Measurements from ENCODE around the gene EBF4.
A peak's percentile ranks its signal among the peaks of the same experiment; 100 is the strongest.
"Not testable (repeated sequence)": the region's sequence is repeated elsewhere in the genome, so short reads cannot be mapped to it uniquely, and the experiment has no call there.

EBF4 gene

DNA sequence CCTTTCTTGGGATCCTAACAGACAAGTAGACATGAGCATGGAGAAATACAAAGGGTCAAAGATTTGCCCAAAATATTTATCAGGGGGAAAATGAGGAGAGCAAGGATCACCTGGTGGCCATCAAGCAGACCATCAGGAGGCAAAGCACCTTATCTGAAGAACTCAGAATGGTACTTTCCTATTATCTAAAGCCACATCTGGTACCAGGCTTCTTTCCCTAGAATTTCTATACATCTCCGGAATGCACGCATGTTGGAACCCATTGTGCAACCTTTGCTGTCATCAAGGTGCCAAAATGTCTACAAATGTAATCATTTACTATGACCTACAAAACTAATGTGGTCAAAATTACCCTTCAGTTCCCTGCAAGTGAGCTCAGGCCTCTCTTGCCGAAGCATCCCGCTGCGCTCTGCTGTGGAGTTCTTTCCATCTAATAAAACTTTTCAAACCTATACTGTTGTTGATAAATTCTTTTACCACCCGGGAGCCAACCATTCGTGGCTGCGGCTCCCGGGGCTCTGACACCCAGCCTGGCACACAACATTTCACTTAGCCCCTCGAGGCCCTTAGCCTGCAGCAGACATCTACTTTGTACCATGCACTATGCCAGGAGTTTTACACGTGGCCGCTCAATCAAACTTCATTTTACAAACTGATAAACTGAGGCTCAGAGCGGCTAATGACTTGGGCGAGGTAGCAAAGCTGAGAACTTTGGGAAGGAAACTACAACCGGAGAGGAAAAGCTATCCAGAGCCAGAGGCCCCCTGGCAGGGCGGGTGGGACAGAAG, 111.7 kb downstream of the EBF4 start:
- H3K27ac ChIP-seq (ENCODE audit: low read length): no peak overlapping the region
- 0 out of 2 replicates have a peak, but pooled peaks cover 2% of the 10 kb centered on the region for H3K36me3 ChIP-seq (ENCODE audit: control insufficient read depth, insufficient read depth, low read length)
- no peak for DNase-seq (ENCODE audit: low read depth, low spot score)
- H3K4me1 ChIP-seq (ENCODE audit: control insufficient read depth, insufficient read depth, low read length): peaks cover 6% of the 10 kb centered on the region; the same call in 1 of the 2 replicates
- no peaks in the 10 kb centered on the region for H3K9me3 ChIP-seq (ENCODE audit: control insufficient read depth, insufficient read depth, low read length)
- WGBS (ENCODE audit: insufficient coverage, insufficient read length): no CpG with 5 or more reads among the region's 16 CpGs
- H3K4me3 ChIP-seq (ENCODE audit: low read length): no peak overlapping the region; the same call in 1 of the 2 replicates
- H3K27me3 ChIP-seq (ENCODE audit: control insufficient read depth, insufficient read depth, low read length): peaks cover 57% of the 10 kb centered on the region

DNA sequence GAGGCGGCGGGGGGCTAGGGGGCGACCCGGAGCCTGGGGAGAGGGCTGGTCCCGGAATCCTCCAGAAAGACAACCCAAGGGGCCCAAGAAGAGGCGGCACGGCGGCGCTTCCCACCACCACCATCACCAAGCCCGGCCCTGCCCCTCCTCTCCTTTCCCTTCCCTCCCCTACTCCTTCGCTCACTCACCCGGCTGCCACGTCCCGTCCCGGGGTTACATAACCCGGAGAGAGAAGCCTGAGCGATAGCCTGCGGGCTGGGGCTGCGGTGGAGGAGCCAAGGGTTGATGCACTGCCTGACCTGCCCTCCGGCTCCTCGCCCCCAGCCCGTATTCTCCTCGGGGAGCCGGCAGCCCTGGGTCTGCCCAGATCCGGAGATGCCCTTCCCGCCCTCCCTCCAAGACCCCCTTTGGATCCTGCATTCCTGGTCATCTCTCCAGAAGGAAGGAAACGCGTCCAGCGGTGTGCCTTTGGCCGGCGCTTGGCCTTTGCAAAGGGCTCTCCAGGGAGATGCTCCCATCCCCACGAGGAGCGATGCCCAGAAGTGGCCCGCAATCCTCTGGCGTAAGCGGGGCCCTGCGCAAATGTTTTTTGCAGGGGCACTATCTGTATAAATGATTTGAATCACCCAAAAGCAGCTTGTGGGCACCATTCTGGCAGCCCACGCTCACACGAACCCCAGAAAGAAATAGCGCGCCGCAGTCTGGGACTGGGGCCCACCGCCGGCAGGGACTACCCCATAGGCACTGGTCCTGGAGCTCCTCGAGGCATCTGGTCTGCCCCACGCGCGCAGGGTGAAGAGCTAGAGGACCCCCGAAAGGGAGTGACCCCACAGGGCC, 112.5 kb downstream of the EBF4 start:
- 0 out of 2 replicates have a peak, but pooled peaks cover under 1% of the 10 kb centered on the region for H3K36me3 ChIP-seq (ENCODE audit: control insufficient read depth, insufficient read depth, low read length)
- peaks cover 5% of the 10 kb centered on the region; the same call in 1 of the 2 replicates for H3K4me1 ChIP-seq (ENCODE audit: control insufficient read depth, insufficient read depth, low read length)
- H3K27me3 ChIP-seq (ENCODE audit: control insufficient read depth, insufficient read depth, low read length): peaks cover 57% of the 10 kb centered on the region
- DNase-seq (ENCODE audit: low read depth, low spot score): no peak
- H3K9me3 ChIP-seq (ENCODE audit: control insufficient read depth, insufficient read depth, low read length): no peaks in the 10 kb centered on the region
- H3K27ac ChIP-seq (ENCODE audit: low read length): no peak overlapping the region
- H3K4me3 ChIP-seq (ENCODE audit: low read length): peak overlapping the region; percentile 18; the same call in 1 of the 2 replicates
- WGBS (ENCODE audit: insufficient coverage, insufficient read length): no CpG with 5 or more reads among the region's 49 CpGs

DNA sequence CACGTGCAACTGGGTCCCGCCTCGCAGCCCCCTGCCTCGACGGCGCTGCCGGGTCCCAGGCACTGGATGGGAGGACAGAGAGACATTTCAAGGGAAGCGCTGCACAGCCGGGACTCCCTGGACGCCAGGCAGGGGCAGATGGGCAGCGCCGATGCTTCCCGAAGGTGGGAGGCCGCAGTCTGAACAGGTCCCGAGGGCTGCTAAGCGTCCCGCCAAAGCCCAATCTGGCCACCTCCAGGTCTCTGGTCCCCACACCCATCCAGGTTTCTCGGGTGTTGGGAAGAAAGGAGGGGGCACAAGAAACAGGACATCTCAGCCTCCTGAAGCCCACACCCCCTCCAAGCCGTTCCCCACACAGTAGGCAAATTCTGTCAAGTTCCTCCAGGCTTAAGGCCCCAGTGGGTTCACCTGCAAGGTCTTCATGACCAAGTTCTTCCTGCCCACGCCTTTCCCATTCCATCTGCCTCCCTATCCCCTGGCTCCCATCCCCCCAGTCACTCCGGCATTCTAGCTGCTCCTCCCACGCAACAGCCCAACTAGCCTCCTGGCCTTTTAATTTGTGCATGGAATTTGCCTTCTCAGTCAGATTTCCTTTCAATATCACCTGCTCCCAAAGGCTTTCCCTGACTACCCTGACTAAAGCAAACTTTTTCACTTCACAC, 113.2 kb downstream of the EBF4 start:
- no peak for DNase-seq (ENCODE audit: low read depth, low spot score)
- WGBS (ENCODE audit: insufficient coverage, insufficient read length): no CpG with 5 or more reads among the region's 22 CpGs
- H3K27ac ChIP-seq (ENCODE audit: low read length): no peak overlapping the region
- peaks cover 57% of the 10 kb centered on the region for H3K27me3 ChIP-seq (ENCODE audit: control insufficient read depth, insufficient read depth, low read length)
- no peaks in the 10 kb centered on the region for H3K9me3 ChIP-seq (ENCODE audit: control insufficient read depth, insufficient read depth, low read length)
- no peak overlapping the region for H3K4me3 ChIP-seq (ENCODE audit: low read length)
- no peaks in the 10 kb centered on the region for H3K36me3 ChIP-seq (ENCODE audit: control insufficient read depth, insufficient read depth, low read length)
- peaks cover 4% of the 10 kb centered on the region; the same call in 1 of the 2 replicates for H3K4me1 ChIP-seq (ENCODE audit: control insufficient read depth, insufficient read depth, low read length)

DNA sequence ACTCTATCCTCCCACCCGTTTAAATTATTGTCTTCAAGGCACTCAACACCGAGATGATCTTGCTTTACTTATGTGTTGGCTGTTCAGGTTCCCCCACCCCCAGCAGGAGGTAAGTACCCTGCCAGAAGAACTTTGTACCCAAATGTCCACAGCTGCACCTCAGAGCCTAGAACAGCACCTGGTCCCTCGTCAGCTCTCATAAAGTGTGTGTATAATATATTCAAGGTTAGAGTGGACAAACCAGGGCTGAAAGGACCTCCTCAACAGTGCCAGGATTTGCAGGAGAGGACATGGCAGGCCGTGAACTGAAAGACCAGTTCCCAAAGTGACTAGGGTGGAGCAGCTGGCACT, 113.7 kb downstream of the EBF4 start:
- no CpG with 5 or more reads among the region's 4 CpGs for WGBS (ENCODE audit: insufficient coverage, insufficient read length)
- Histone ChIP-seq H3K4me3 (ENCODE audit: low read length) (no peak overlapping the region), H3K27ac (ENCODE audit: low read length) (no peak overlapping the region), H3K9me3 (ENCODE audit: control insufficient read depth, insufficient read depth, low read length) (no peaks in the 10 kb centered on the region), H3K27me3 (ENCODE audit: control insufficient read depth, insufficient read depth, low read length) (peaks cover 52% of the 10 kb centered on the region), H3K4me1 (ENCODE audit: control insufficient read depth, insufficient read depth, low read length) (peaks cover 3% of the 10 kb centered on the region; the same call in 1 of the 2 replicates), H3K36me3 (ENCODE audit: control insufficient read depth, insufficient read depth, low read length) (no peaks in the 10 kb centered on the region)
- DNase-seq (ENCODE audit: low read depth, low spot score): no peak

DNA sequence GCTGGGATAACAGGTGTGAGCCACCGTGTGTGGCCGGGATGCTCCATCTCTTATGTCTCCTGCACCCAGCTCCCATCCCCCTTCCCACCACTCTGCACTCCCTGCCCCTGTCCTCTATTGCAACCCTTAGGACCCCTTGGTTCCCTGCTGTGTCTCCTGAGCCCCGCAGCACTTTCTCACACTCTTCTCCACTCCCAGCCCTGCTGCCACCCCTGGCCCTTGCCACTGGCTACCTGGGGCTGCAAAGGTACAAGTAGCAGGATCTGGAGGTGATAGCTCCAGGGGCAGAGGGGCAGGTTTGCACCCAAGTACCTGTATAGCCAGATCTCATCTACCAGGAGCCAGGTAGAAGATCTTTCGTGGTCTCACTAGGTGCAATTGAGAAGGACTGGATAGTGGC, 114.4 kb downstream of the EBF4 start:
- no peaks in the 10 kb centered on the region for H3K36me3 ChIP-seq (ENCODE audit: control insufficient read depth, insufficient read depth, low read length)
- 0 out of 2 replicates have a peak, but pooled peaks cover 2% of the 10 kb centered on the region for H3K4me1 ChIP-seq (ENCODE audit: control insufficient read depth, insufficient read depth, low read length)
- H3K27me3 ChIP-seq (ENCODE audit: control insufficient read depth, insufficient read depth, low read length): peaks cover 47% of the 10 kb centered on the region
- no CpG with 5 or more reads among the region's 4 CpGs for WGBS (ENCODE audit: insufficient coverage, insufficient read length)
- no peak overlapping the region for H3K4me3 ChIP-seq (ENCODE audit: low read length)
- no peaks in the 10 kb centered on the region for H3K9me3 ChIP-seq (ENCODE audit: control insufficient read depth, insufficient read depth, low read length)
- no peak for DNase-seq (ENCODE audit: low read depth, low spot score)
- H3K27ac ChIP-seq (ENCODE audit: low read length): no peak overlapping the region

DNA sequence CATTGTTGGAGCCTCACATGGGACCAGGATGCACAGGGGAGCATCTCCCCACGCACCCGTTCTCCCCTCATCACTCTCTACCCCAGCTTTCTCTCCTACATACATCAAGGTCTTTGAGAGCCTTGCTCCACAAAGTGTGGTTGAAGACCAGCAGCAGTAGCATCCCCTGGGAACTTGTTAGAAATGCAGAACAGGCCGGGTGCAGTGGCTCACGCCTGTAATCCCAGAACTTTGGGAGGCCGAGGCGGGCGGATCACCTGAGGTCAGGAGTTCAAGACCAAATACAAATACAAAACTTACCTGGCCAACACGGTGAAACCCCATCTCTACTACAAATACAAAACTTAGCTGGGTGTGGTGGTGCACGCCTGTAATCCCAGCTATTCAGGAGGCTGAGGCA, 115.3 kb downstream of the EBF4 start:
- not testable (repeated sequence) for H3K4me3 ChIP-seq (ENCODE audit: low read length); DNase-seq (ENCODE audit: low read depth, low spot score); H3K4me1 ChIP-seq (ENCODE audit: control insufficient read depth, insufficient read depth, low read length); H3K36me3 ChIP-seq (ENCODE audit: control insufficient read depth, insufficient read depth, low read length); H3K27ac ChIP-seq (ENCODE audit: low read length); H3K9me3 ChIP-seq (ENCODE audit: control insufficient read depth, insufficient read depth, low read length)
- H3K27me3 ChIP-seq (ENCODE audit: control insufficient read depth, insufficient read depth, low read length): peaks cover 38% of the 10 kb centered on the region
- no CpG with 5 or more reads among the region's 9 CpGs for WGBS (ENCODE audit: insufficient coverage, insufficient read length)

DNA sequence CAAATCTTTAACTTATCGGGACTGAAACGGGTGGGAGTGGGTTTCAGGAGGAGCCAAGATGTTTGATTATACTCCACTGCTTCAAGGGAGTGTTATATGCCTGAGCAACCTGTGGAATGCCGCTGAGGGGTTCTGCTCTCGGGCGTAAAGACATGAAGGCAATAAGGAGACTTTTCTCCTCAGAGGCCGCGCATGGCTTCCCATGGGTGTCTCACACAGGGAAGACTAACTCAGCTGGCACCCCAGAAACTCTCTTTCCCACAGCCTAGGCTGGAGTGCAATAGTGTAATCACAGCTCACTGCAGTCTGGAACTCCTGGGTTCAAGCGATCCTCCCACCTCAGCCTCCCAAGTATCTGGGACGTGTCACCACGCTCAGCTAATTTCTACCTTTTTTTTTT, 117.1 kb downstream of the EBF4 start:
- DNase-seq (ENCODE audit: low read depth, low spot score): no peak
- H3K4me3 ChIP-seq (ENCODE audit: low read length): no peak overlapping the region
- WGBS (ENCODE audit: insufficient coverage, insufficient read length): no CpG with 5 or more reads among the region's 10 CpGs

More for the DNA sequence above, 117.1 kb downstream of the EBF4 start:
- Histone ChIP-seq H3K27ac (ENCODE audit: low read length) (no peak overlapping the region), H3K36me3 (ENCODE audit: control insufficient read depth, insufficient read depth, low read length) (no peaks in the 10 kb centered on the region), H3K27me3 (ENCODE audit: control insufficient read depth, insufficient read depth, low read length) (peaks cover 24% of the 10 kb centered on the region), H3K9me3 (ENCODE audit: control insufficient read depth, insufficient read depth, low read length) (no peaks in the 10 kb centered on the region), H3K4me1 (ENCODE audit: control insufficient read depth, insufficient read depth, low read length) (0 out of 2 replicates have a peak, but pooled peaks cover 2% of the 10 kb centered on the region)

Data from iPS DF 6.9 (cell line).